Loucy (cell line): Measurements from ENCODE around the gene ZNF383.
"Not testable (repeated sequence)": the region's sequence is repeated elsewhere in the genome, so short reads cannot be mapped to it uniquely, and the experiment has no call there.

Experiments
- H2AFZ ChIP-seq: fragments of 200-600 bp; sonication (generic); 2 replicates; pipeline ENCODE4 v1.6.0; 2016; ENCODE audit warnings: antibody characterized with exemption, mild to moderate bottlenecking, low read length, moderate library complexity
- H3F3A ChIP-seq: fragments of 200-600 bp; 2 replicates; pipeline ENCODE4 v1.6.0; 2016; ENCODE audit warnings: antibody characterized with exemption, low read depth, mild to moderate bottlenecking
- H3K27me3 ChIP-seq: fragments of 200-600 bp; sonication (generic); 2 replicates; pipeline ENCODE4 v1.6.1; 2014; ENCODE audit warnings: low read length, mild to moderate bottlenecking; ENCODE audit not compliant: insufficient read depth, poor library complexity, severe bottlenecking
- H3K36me3 ChIP-seq: fragments of 200-600 bp; sonication (generic); 2 replicates; pipeline ENCODE4 v1.6.1; 2016; ENCODE audit warnings: low read length; ENCODE audit not compliant: insufficient read depth
- H3K4me1 ChIP-seq: fragments of 200-600 bp; sonication (generic); 2 replicates; pipeline ENCODE4 v1.5.1; 2014; ENCODE audit warnings: low read length, mild to moderate bottlenecking; ENCODE audit not compliant: insufficient read depth, poor library complexity, severe bottlenecking
- H3K4me2 ChIP-seq: fragments of 200-600 bp; sonication (generic); 2 replicates; pipeline ENCODE4 v1.6.0; 2014; ENCODE audit warnings: antibody characterized with exemption, low read length, low read depth, mild to moderate bottlenecking; ENCODE audit not compliant: poor library complexity, severe bottlenecking
- H3K4me3 ChIP-seq: fragments of 200-600 bp; sonication (generic); 2 replicates; pipeline ENCODE4 v1.5.1; 2014; ENCODE audit warnings: low read length, mild to moderate bottlenecking, mixed read lengths; ENCODE audit not compliant: poor library complexity, severe bottlenecking
- H3K79me2 ChIP-seq: fragments of 200-600 bp; sonication (generic); 2 replicates; pipeline ENCODE4 v1.6.1; 2014; ENCODE audit warnings: low read length; ENCODE audit not compliant: insufficient read depth
- H3K9ac ChIP-seq: fragments of 200-600 bp; sonication (generic); 2 replicates; pipeline ENCODE4 v1.6.0; 2014; ENCODE audit warnings: mild to moderate bottlenecking, low read depth, low read length, moderate library complexity; ENCODE audit not compliant: poor library complexity, severe bottlenecking
- H3K9me2 ChIP-seq: fragments of 200-600 bp; sonication (generic); replicated peaks from 2 replicates; pipeline ENCODE4 v1.6.1; 2016; ENCODE audit warnings: low read depth, low read length, mixed read lengths
- H3K9me3 ChIP-seq: fragments of 200-600 bp; sonication (generic); 2 replicates; pipeline ENCODE4 v1.6.1; 2014; ENCODE audit warnings: mild to moderate bottlenecking, antibody characterized with exemption, low read length, low read depth; ENCODE audit not compliant: insufficient read depth
- H4K20me1 ChIP-seq: fragments of 200-600 bp; sonication (generic); 2 replicates; pipeline ENCODE4 v1.6.0; 2014; ENCODE audit warnings: antibody characterized with exemption, low read length, mild to moderate bottlenecking; ENCODE audit not compliant: insufficient read depth, poor library complexity, severe bottlenecking
- EZH2phosphoT487 ChIP-seq: fragments of 200-600 bp; IDR thresholded peaks from 2 replicates; pipeline ENCODE4 v1.6.1; 2018; ENCODE audit warnings: antibody characterized with exemption, mild to moderate bottlenecking, moderate library complexity, borderline replicate concordance
- TF ChIP-seq, protein P1 (sequence below): fragments of 200-600 bp; sonication (generic); conservative IDR thresholded peaks from 2 replicates; pipeline ENCODE4 v1.5.1; 2014; ENCODE audit warnings: mild to moderate bottlenecking, antibody characterized with exemption, low read length

Gene ZNF383

DNA sequence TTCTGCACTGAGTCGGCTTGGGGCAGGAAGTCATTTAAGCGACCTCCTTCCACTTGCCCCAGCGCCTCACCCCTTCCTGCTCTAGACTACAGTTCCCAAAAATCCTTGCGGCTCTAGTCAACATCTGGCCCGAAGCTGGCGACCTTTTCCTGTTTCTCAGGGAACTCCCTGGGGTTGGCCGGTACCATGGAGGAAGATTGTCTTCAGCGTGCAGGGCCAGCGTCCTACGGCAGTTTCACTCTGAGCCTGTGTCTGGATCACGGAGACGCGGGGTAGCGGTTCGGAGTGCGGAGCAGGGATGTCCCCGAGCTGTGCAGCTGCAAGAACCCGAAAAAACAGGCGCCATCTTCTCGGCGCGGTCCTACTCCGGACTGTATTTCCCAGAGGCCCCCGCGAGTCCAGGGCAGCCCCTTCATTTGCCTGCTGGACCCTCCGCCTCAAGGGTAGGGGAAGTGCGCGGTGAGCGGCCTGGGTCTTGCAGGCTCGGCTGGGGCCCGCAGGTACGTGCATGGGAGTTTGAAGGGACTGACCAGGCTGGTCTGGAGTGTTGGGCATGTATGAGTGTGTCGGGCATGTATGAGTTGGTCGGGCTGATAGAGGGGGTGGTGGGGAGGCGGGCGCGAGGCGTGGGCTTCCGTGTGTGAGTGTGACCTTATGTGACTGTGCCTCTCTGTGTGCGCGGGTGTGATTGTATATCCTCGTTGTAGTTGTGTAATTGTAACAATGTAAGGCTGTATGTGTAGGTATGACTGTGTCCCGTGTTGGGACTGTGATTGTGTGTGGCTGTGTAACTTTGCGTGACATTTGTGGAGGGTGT, at the start of gene ZNF383:
Gene ZNF383, plus strand, starts transcription at position 440 of the 817 bp plus-strand sequence. CDS start 12,240 bp downstream, outside the sequence.
- peak within 1 kb of the TSS; percentile 93 for H3K9ac ChIP-seq
- peak within 1 kb of the TSS; percentile 97 for H3K4me3 ChIP-seq
- H3K9me3 ChIP-seq = no peaks in the 10 kb centered on the region
- H4K20me1 ChIP-seq = no peaks in the 10 kb centered on the region
- no peaks in the 10 kb centered on the region for H3K27me3 ChIP-seq
- no peaks in the 10 kb centered on the region for H3K36me3 ChIP-seq
- H3F3A ChIP-seq = no peaks in the 10 kb centered on the region
- H3K4me1 ChIP-seq = peaks cover 16% of the 10 kb centered on the region
- peaks cover 29% of the 10 kb centered on the region for H3K79me2 ChIP-seq
- no peaks in the 10 kb centered on the region for H3K9me2 ChIP-seq
- TF ChIP-seq, protein P1, sequence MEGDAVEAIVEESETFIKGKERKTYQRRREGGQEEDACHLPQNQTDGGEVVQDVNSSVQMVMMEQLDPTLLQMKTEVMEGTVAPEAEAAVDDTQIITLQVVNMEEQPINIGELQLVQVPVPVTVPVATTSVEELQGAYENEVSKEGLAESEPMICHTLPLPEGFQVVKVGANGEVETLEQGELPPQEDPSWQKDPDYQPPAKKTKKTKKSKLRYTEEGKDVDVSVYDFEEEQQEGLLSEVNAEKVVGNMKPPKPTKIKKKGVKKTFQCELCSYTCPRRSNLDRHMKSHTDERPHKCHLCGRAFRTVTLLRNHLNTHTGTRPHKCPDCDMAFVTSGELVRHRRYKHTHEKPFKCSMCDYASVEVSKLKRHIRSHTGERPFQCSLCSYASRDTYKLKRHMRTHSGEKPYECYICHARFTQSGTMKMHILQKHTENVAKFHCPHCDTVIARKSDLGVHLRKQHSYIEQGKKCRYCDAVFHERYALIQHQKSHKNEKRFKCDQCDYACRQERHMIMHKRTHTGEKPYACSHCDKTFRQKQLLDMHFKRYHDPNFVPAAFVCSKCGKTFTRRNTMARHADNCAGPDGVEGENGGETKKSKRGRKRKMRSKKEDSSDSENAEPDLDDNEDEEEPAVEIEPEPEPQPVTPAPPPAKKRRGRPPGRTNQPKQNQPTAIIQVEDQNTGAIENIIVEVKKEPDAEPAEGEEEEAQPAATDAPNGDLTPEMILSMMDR = no peak
- no peak for TF ChIP-seq EZH2phosphoT487
- H2AFZ ChIP-seq = peak within 1 kb of the TSS; percentile 89
- H3K4me2 ChIP-seq = peak within 1 kb of the TSS; percentile 97

DNA sequence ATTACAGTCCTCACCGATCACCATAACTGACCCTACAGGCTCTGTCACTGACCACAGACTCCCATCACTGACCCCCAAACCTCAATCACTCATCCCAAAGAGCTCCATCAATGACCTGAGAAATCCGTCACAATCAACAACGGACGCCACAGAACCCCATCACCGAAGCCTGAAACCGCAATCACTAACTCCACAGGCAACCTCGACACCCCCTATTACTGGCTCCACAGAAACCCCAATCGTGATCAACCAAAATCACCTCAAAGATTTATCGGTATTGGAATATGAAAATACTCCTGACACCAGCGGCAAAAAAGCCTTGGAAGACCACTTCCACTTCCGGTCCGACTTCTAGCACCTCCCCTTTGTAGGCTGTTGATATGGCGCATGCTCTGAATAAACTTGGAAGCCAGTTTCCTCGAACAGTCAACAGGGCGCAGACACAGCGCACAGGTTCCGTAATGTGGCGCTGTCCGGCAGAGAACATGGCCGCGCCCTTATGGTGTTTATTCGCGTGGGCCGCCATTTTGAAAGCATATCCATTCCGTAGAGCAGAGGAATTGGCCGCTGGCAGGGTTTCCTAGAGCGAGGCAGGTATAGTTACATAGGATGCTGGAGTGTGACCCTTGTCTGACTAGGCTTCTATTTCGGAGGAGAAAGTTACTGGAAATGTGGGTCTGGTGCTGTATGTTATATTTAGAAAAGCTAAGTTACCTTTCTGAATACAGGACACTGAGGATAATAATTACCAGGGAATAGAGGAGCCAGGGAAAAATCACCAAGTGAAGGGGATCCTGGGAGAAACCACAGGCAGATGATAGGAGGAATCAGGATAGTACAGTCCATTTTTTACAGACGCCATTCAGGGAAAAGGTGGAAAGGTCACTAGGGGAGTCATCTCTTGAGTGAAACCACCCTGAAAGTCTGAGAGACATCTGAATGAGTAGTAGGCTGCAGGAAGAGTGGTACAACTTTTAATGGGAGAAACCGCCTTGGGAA, 45.3 kb upstream of the ZNF383 start, which contains the start of gene ZNF585A:
Gene ZNF585A, minus strand, starts transcription at position 328 of the 999 bp plus-strand sequence. CDS start 2,785 bp downstream, outside the sequence.
- Histone ChIP-seq H3K4me2 (peak within 1 kb of the TSS; percentile 73), H3K9ac (peak within 1 kb of the TSS; percentile 83), H3K4me1 (peaks cover 19% of the 10 kb centered on the region), H4K20me1 (no peaks in the 10 kb centered on the region), H3K27me3 (no peaks in the 10 kb centered on the region), H3F3A (no peaks in the 10 kb centered on the region), H3K9me3 (no peaks in the 10 kb centered on the region), H3K79me2 (peaks cover 10% of the 10 kb centered on the region; the same call in 1 of the 2 replicates), H3K4me3 (peak within 1 kb of the TSS; percentile 93), H3K36me3 (0 out of 2 replicates have a peak, but pooled peaks cover 6% of the 10 kb centered on the region), H3K9me2 (no peaks in the 10 kb centered on the region), H2AFZ (peak within 1 kb of the TSS; percentile 97)
- TF ChIP-seq, protein P1 = no peak
- TF ChIP-seq EZH2phosphoT487 = no peak

DNA sequence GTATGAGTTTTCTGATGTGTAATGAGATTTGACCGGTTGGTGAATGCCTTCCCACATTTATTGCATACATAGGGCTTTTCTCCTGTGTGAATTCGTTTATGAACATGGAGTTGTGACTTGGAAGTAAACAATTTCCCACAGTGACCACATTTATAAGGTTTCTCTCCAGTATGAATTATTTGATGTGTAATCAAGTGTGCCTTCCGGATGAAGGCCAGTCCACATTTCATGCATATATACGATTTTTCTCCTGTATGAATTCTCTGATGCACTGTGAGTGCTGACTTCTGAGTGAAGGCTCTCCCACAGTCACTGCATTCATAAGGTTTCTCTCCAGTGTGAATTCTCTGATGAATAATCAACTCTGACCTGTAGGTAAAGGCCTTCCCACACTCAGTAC, 31.9 kb upstream of the ZNF383 start:
- H3K36me3 ChIP-seq, H2AFZ ChIP-seq, H3K9ac ChIP-seq, H3K9me3 ChIP-seq, H3K4me1 ChIP-seq, H4K20me1 ChIP-seq, H3F3A ChIP-seq, H3K9me2 ChIP-seq, H3K4me3 ChIP-seq, H3K27me3 ChIP-seq, H3K4me2 ChIP-seq, H3K79me2 ChIP-seq: not testable (repeated sequence)

DNA sequence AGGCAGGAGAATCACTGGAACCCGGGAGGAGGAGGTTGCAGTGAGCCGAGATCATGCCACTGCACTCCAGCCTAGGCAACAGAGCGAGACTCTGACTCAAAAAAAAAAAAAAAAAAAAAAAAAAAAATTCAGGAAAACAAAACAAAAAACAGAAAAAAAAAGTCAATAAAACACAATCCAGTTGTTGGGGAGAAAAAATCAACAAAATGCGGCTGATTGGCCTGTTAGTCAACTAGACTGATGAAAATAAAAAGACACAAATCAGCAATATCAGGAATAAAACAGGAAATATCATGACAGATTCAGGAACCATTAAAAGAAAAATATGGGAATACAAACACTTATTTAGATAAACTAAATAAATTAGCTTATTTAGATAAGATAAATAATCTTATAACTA, 22.8 kb upstream of the ZNF383 start:
- H3K9ac ChIP-seq, H3K4me3 ChIP-seq, H3K4me2 ChIP-seq, H3F3A ChIP-seq, H4K20me1 ChIP-seq, H2AFZ ChIP-seq, H3K36me3 ChIP-seq, H3K9me2 ChIP-seq, H3K4me1 ChIP-seq, H3K79me2 ChIP-seq, H3K27me3 ChIP-seq, H3K9me3 ChIP-seq: not testable (repeated sequence)

DNA sequence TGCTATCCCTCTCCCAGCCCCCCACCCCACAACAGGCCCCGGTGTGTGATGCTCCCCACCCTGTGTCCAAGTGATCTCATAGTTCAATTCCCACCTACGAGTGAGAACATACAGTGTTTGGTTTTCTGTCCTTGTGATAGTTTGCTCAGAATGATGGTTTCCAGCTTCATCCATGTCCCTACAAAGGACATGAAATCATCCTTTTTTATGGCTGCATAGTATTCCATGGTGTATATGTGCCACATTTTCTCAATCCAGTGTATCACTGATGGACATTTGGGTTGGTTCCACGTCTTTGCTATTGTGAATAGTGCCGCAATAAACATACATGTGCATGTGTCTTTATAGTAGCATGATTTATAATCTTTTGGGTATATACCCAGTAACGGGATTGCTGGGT, 20.9 kb upstream of the ZNF383 start:
- H3K27me3 ChIP-seq, H3K79me2 ChIP-seq, H3K9ac ChIP-seq, H3K9me3 ChIP-seq, H3K4me1 ChIP-seq, H2AFZ ChIP-seq, H4K20me1 ChIP-seq, H3K36me3 ChIP-seq, H3K4me3 ChIP-seq, H3K4me2 ChIP-seq, H3F3A ChIP-seq, H3K9me2 ChIP-seq: not testable (repeated sequence)
